ENCODE results near the gene PDE7B. TPM values are rescaled to one million over a fixed set of nuclear protein-coding genes. Genes with fewer than 3 reads are reported as not detected.

The PDE7B gene
- 4.4 TPM for total RNA-seq
- long read RNA-seq, full-length matches to known transcripts, result 1 of 7 reads
- long read RNA-seq, partial matches to known transcripts, result 1 of 7 reads
- long read RNA-seq, other reads (novel, unspliced or antisense), result 5 of 7 reads

- peak; percentile 87 for DNase-seq (ENCODE audit: low spot score)
- intact Hi-C loops (cut with DNase I), result no loop called here
Observed at GRCh38 chr6:135851442-135852271, at the start of gene PDE7B. Gene PDE7B, plus strand, starts transcription at chr6:135851701.

GRCh38 chr6:135801755-135802465, 49.6 kb upstream of the PDE7B start:
- DNase-seq (ENCODE audit: low spot score), result no peak
- intact Hi-C loops (cut with DNase I), result no loop called here

GRCh38 chr6:135810486-135810885, 41.0 kb upstream of the PDE7B start:
- intact Hi-C loops (cut with DNase I), result no loop called here
- no peak for DNase-seq (ENCODE audit: low spot score)

GRCh38 chr6:135811170-135811569, 40.3 kb upstream of the PDE7B start:
- no peak for DNase-seq (ENCODE audit: low spot score)
- intact Hi-C loops (cut with DNase I), result no loop called here

- intact Hi-C loops (cut with DNase I), result no loop called here
- no peak for DNase-seq (ENCODE audit: low spot score)
Observed at GRCh38 chr6:135811644-135812526, 39.6 kb upstream of the PDE7B start.

- intact Hi-C loops (cut with DNase I), result no loop called here
- DNase-seq (ENCODE audit: low spot score), result no peak
Observed at GRCh38 chr6:135813401-135813800, 38.1 kb upstream of the PDE7B start.

- intact Hi-C loops (cut with DNase I), result no loop called here
- no peak for DNase-seq (ENCODE audit: low spot score)
Observed at GRCh38 chr6:135814043-135814442, 37.5 kb upstream of the PDE7B start.

- intact Hi-C loops (cut with DNase I), result no loop called here
- DNase-seq (ENCODE audit: low spot score), result no peak
Observed at GRCh38 chr6:135815216-135815615, 36.3 kb upstream of the PDE7B start.

GRCh38 chr6:135817035-135817434, 34.5 kb upstream of the PDE7B start:
- intact Hi-C loops (cut with DNase I), result no loop called here
- no peak for DNase-seq (ENCODE audit: low spot score)

- intact Hi-C loops (cut with DNase I), result no loop called here
- no peak for DNase-seq (ENCODE audit: low spot score)
Observed at GRCh38 chr6:135819665-135820064, 31.8 kb upstream of the PDE7B start.

GRCh38 chr6:135820340-135820739, 31.2 kb upstream of the PDE7B start:
- DNase-seq (ENCODE audit: low spot score), result no peak

GRCh38 chr6:135823851-135824250, 27.6 kb upstream of the PDE7B start:
- intact Hi-C loops (cut with DNase I), result no loop called here

More at GRCh38 chr6:135820340-135820739, 31.2 kb upstream of the PDE7B start:
- intact Hi-C loops (cut with DNase I), result no loop called here

GRCh38 chr6:135826236-135826804, 25.2 kb upstream of the PDE7B start:
- intact Hi-C loops (cut with DNase I), result no loop called here
- DNase-seq (ENCODE audit: low spot score), result no peak

More at GRCh38 chr6:135823851-135824250, 27.6 kb upstream of the PDE7B start:
- DNase-seq (ENCODE audit: low spot score), result no peak

GRCh38 chr6:135828021-135828420, 23.5 kb upstream of the PDE7B start:
- DNase-seq (ENCODE audit: low spot score), result no peak
- intact Hi-C loops (cut with DNase I), result no loop called here

- intact Hi-C loops (cut with DNase I), result no loop called here
- DNase-seq (ENCODE audit: low spot score), result no peak
Observed at GRCh38 chr6:135830452-135830881, 21.0 kb upstream of the PDE7B start.

- intact Hi-C loops (cut with DNase I), result no loop called here
- DNase-seq (ENCODE audit: low spot score), result no peak
Observed at GRCh38 chr6:135831016-135831415, 20.5 kb upstream of the PDE7B start.

- intact Hi-C loops (cut with DNase I), result no loop called here
- no peak for DNase-seq (ENCODE audit: low spot score)
Observed at GRCh38 chr6:135832166-135832565, 19.3 kb upstream of the PDE7B start.

GRCh38 chr6:135833771-135834170, 17.7 kb upstream of the PDE7B start:
- no peak for DNase-seq (ENCODE audit: low spot score)
- intact Hi-C loops (cut with DNase I), result no loop called here

GRCh38 chr6:135837735-135838449, 13.6 kb upstream of the PDE7B start:
- intact Hi-C loops (cut with DNase I), result no loop called here

More at GRCh38 chr6:135837735-135838449, 13.6 kb upstream of the PDE7B start:
- DNase-seq (ENCODE audit: low spot score), result no peak
